Neural cell (in vitro differentiated cells): ENCODE measurements around the gene CES4A. TPM values are rescaled to one million over a fixed set of nuclear protein-coding genes. Genes with fewer than 3 reads are reported as not detected.

Source experiments
- H2AFZ ChIP-seq: fragments of 200-600, 300-800 bp; sonication (generic), shearing (Covaris generic); 2 replicates; pipeline ENCODE4 v1.6.0; 2014; ENCODE audit warnings: low read depth, mild to moderate bottlenecking, antibody characterized with exemption, low read length, moderate library complexity
- H3F3A ChIP-seq: fragments of 200-600 bp; shearing (Covaris generic); 2 replicates; pipeline ENCODE4 v1.6.1; 2016; ENCODE audit warnings: mild to moderate bottlenecking, moderate library complexity, mixed read lengths, antibody characterized with exemption, low read length; ENCODE audit not compliant: insufficient read depth, poor library complexity, severe bottlenecking
- H3K27ac ChIP-seq: fragments of 200-600, 300-800 bp; sonication (generic), shearing (Covaris generic); 2 replicates; pipeline ENCODE4 v1.5.1; 2014; ENCODE audit warnings: mild to moderate bottlenecking, low read length, moderate library complexity
- H3K27me3 ChIP-seq: fragments of 300-800, 200-600 bp; sonication (generic), shearing (Covaris generic); 2 replicates; pipeline ENCODE4 v1.6.0; 2014; ENCODE audit warnings: mild to moderate bottlenecking, low read depth, low read length, moderate library complexity; ENCODE audit not compliant: insufficient read depth
- H3K36me3 ChIP-seq: fragments of 300-800, 200-600 bp; sonication (generic), shearing (Covaris generic); 2 replicates; pipeline ENCODE4 v1.5.1; 2014; ENCODE audit warnings: mild to moderate bottlenecking, antibody characterized with exemption, low read length, moderate library complexity; ENCODE audit not compliant: insufficient read depth
- H3K4me2 ChIP-seq: fragments of 300-800, 200-600 bp; sonication (generic), shearing (Covaris generic); 2 replicates; pipeline ENCODE4 v1.6.0; 2014; ENCODE audit warnings: mild to moderate bottlenecking, low read length
- H3K4me3 ChIP-seq: fragments of 300-800, 200-600 bp; sonication (generic), shearing (Covaris generic); 2 replicates; pipeline ENCODE4 v1.5.1; 2014; ENCODE audit warnings: mild to moderate bottlenecking, low read length, moderate library complexity
- H3K79me2 ChIP-seq: fragments of 200-600 bp; shearing (Covaris generic); replicated peaks from 2 replicates; pipeline ENCODE4 v1.6.0; 2014; ENCODE audit warnings: mild to moderate bottlenecking, low read length, moderate library complexity; ENCODE audit not compliant: insufficient read depth
- H3K9ac ChIP-seq: fragments of 300-800, 200-600 bp; sonication (generic), shearing (Covaris generic); 2 replicates; pipeline ENCODE4 v1.6.1; 2016; ENCODE audit warnings: mild to moderate bottlenecking, low read length, mixed read lengths
- H3K9me2 ChIP-seq: fragments of 200-600 bp; shearing (Covaris generic); 2 replicates; pipeline ENCODE4 v1.6.1; 2016; ENCODE audit warnings: mild to moderate bottlenecking, low read length, mixed read lengths; ENCODE audit not compliant: insufficient read depth
- H3K9me3 ChIP-seq: fragments of 200-600, 300-800 bp; sonication (generic), shearing (Covaris generic); 2 replicates; pipeline ENCODE4 v1.6.1; 2016; ENCODE audit warnings: mild to moderate bottlenecking, mixed run types, low read length, moderate library complexity, mixed read lengths
- H4K20me1 ChIP-seq: fragments of 200-600 bp; shearing (Covaris generic); 2 replicates; pipeline ENCODE4 v1.6.1; 2016; ENCODE audit warnings: mild to moderate bottlenecking, mixed run types; ENCODE audit not compliant: insufficient read depth
- EP300 ChIP-seq: fragments of 450-650 bp; conservative IDR thresholded peaks from 2 replicates; pipeline ENCODE4 v1.6.1; 2014; ENCODE audit warnings: antibody characterized with exemption, mild to moderate bottlenecking, moderate library complexity; ENCODE audit not compliant: poor library complexity, severe bottlenecking
- EZH2 ChIP-seq: fragments of 200-600, 300-800 bp; shearing (Covaris generic), sonication (generic); IDR thresholded peaks from 2 replicates; pipeline ENCODE4 v1.6.1; 2014; ENCODE audit warnings: antibody characterized with exemption, low read length, borderline replicate concordance, mild to moderate bottlenecking; ENCODE audit not compliant: insufficient read depth, poor library complexity, severe bottlenecking
- MXI1 ChIP-seq: fragments of 450-650 bp; conservative IDR thresholded peaks from 2 replicates; pipeline ENCODE4 v1.6.1; 2014; ENCODE audit warnings: antibody characterized with exemption, mild to moderate bottlenecking; ENCODE audit not compliant: poor library complexity, severe bottlenecking
- POLR2AphosphoS5 ChIP-seq: IDR thresholded peaks from 2 replicates; pipeline ENCODE4 v1.6.1; 2012
- RAD21 ChIP-seq: fragments of 450-650 bp; conservative IDR thresholded peaks from 2 replicates; pipeline ENCODE4 v1.6.1; 2014; ENCODE audit warnings: antibody characterized with exemption, mild to moderate bottlenecking, moderate library complexity
- REST ChIP-seq: IDR thresholded peaks from 2 replicates; pipeline ENCODE4 v1.6.1; 2012; ENCODE audit warnings: borderline replicate concordance
- SMC3 ChIP-seq: fragments of 450-650 bp; conservative IDR thresholded peaks from 2 replicates; pipeline ENCODE4 v1.6.1; 2014; ENCODE audit warnings: antibody characterized with exemption, mild to moderate bottlenecking, moderate library complexity; ENCODE audit not compliant: poor library complexity
- TAF1 ChIP-seq: IDR thresholded peaks from 2 replicates; pipeline ENCODE4 v1.6.1; 2012; ENCODE audit warnings: low read depth
- polyA plus RNA-seq: library from polyadenylated mRNA; depleted of rRNA; stranded (reverse); fragments of >200 nt; gene quantifications from 2 replicates; pipeline ENCODE4 v1.2.3, GENCODE V29; 2014
- TF ChIP-seq, protein P1 (sequence below): fragments of 450-650 bp; IDR thresholded peaks from 2 replicates; pipeline ENCODE4 v1.5.1; 2014; ENCODE audit warnings: antibody characterized with exemption, mild to moderate bottlenecking, moderate library complexity; ENCODE audit not compliant: poor library complexity, severe bottlenecking

Gene CES4A
- polyA plus RNA-seq, 1 donor from 2014 or later, result 51.2 TPM

GRCh38 chr16:67025210-67025550 lies 36.8 kb downstream of the CES4A start:
- Histone ChIP-seq H3K27me3 (no peaks in the 10 kb centered on the region), H3K36me3 (no peaks in the 10 kb centered on the region), H3K9me2 (no peaks in the 10 kb centered on the region), H4K20me1 (no peaks in the 10 kb centered on the region), H3K4me3 (no peak overlapping the region), H3K9ac (no peak overlapping the region), H3K9me3 (no peaks in the 10 kb centered on the region), H3F3A (no peaks in the 10 kb centered on the region), H3K79me2 (peaks cover under 1% of the 10 kb centered on the region), H2AFZ (no peak overlapping the region), H3K27ac (no peak overlapping the region), H3K4me2 (no peak overlapping the region)
- no peak for TF ChIP-seq TAF1
- TF ChIP-seq MXI1, result no peak
- TF ChIP-seq, protein P1, sequence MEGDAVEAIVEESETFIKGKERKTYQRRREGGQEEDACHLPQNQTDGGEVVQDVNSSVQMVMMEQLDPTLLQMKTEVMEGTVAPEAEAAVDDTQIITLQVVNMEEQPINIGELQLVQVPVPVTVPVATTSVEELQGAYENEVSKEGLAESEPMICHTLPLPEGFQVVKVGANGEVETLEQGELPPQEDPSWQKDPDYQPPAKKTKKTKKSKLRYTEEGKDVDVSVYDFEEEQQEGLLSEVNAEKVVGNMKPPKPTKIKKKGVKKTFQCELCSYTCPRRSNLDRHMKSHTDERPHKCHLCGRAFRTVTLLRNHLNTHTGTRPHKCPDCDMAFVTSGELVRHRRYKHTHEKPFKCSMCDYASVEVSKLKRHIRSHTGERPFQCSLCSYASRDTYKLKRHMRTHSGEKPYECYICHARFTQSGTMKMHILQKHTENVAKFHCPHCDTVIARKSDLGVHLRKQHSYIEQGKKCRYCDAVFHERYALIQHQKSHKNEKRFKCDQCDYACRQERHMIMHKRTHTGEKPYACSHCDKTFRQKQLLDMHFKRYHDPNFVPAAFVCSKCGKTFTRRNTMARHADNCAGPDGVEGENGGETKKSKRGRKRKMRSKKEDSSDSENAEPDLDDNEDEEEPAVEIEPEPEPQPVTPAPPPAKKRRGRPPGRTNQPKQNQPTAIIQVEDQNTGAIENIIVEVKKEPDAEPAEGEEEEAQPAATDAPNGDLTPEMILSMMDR, result no peak
- no peak for TF ChIP-seq EP300

- Histone ChIP-seq H3K9me2 (no peaks in the 10 kb centered on the region), H3K27me3 (no peaks in the 10 kb centered on the region), H3K9ac (no peak overlapping the region), H3K27ac (no peak overlapping the region), H3K79me2 (peaks cover 11% of the 10 kb centered on the region), H3K9me3 (no peaks in the 10 kb centered on the region), H4K20me1 (no peaks in the 10 kb centered on the region), H3F3A (no peaks in the 10 kb centered on the region), H3K4me3 (no peak overlapping the region), H3K36me3 (no peaks in the 10 kb centered on the region), H2AFZ (no peak overlapping the region), H3K4me2 (no peak overlapping the region)
- no peak for TF ChIP-seq REST
- no peak for TF ChIP-seq SMC3
- no peak for TF ChIP-seq EP300
- no peak for TF ChIP-seq MXI1
- no peak for TF ChIP-seq TAF1
- TF ChIP-seq POLR2AphosphoS5, result no peak
- TF ChIP-seq RAD21, result no peak
- TF ChIP-seq, protein P1, result no peak
- TF ChIP-seq EZH2, result no peak
Observed at GRCh38 chr16:67026570-67026969, 38.2 kb downstream of the CES4A start.
